Loucy (cell line): Measurements from ENCODE around the gene GPR61.

Experiments
- H2AFZ ChIP-seq: fragments of 200-600 bp; sonication (generic); 2 replicates; pipeline ENCODE4 v1.6.0; 2016; ENCODE audit warnings: antibody characterized with exemption, mild to moderate bottlenecking, low read length, moderate library complexity
- H3F3A ChIP-seq: fragments of 200-600 bp; 2 replicates; pipeline ENCODE4 v1.6.0; 2016; ENCODE audit warnings: antibody characterized with exemption, low read depth, mild to moderate bottlenecking
- H3K27me3 ChIP-seq: fragments of 200-600 bp; sonication (generic); 2 replicates; pipeline ENCODE4 v1.6.1; 2014; ENCODE audit warnings: low read length, mild to moderate bottlenecking; ENCODE audit not compliant: insufficient read depth, poor library complexity, severe bottlenecking
- H3K36me3 ChIP-seq: fragments of 200-600 bp; sonication (generic); 2 replicates; pipeline ENCODE4 v1.6.1; 2016; ENCODE audit warnings: low read length; ENCODE audit not compliant: insufficient read depth
- H3K4me1 ChIP-seq: fragments of 200-600 bp; sonication (generic); 2 replicates; pipeline ENCODE4 v1.5.1; 2014; ENCODE audit warnings: low read length, mild to moderate bottlenecking; ENCODE audit not compliant: insufficient read depth, poor library complexity, severe bottlenecking
- H3K4me2 ChIP-seq: fragments of 200-600 bp; sonication (generic); 2 replicates; pipeline ENCODE4 v1.6.0; 2014; ENCODE audit warnings: antibody characterized with exemption, low read length, low read depth, mild to moderate bottlenecking; ENCODE audit not compliant: poor library complexity, severe bottlenecking
- H3K4me3 ChIP-seq: fragments of 200-600 bp; sonication (generic); 2 replicates; pipeline ENCODE4 v1.5.1; 2014; ENCODE audit warnings: low read length, mild to moderate bottlenecking, mixed read lengths; ENCODE audit not compliant: poor library complexity, severe bottlenecking
- H3K79me2 ChIP-seq: fragments of 200-600 bp; sonication (generic); 2 replicates; pipeline ENCODE4 v1.6.1; 2014; ENCODE audit warnings: low read length; ENCODE audit not compliant: insufficient read depth
- H3K9ac ChIP-seq: fragments of 200-600 bp; sonication (generic); 2 replicates; pipeline ENCODE4 v1.6.0; 2014; ENCODE audit warnings: mild to moderate bottlenecking, low read depth, low read length, moderate library complexity; ENCODE audit not compliant: poor library complexity, severe bottlenecking
- H3K9me2 ChIP-seq: fragments of 200-600 bp; sonication (generic); replicated peaks from 2 replicates; pipeline ENCODE4 v1.6.1; 2016; ENCODE audit warnings: low read depth, low read length, mixed read lengths
- H3K9me3 ChIP-seq: fragments of 200-600 bp; sonication (generic); 2 replicates; pipeline ENCODE4 v1.6.1; 2014; ENCODE audit warnings: mild to moderate bottlenecking, antibody characterized with exemption, low read length, low read depth; ENCODE audit not compliant: insufficient read depth
- H4K20me1 ChIP-seq: fragments of 200-600 bp; sonication (generic); 2 replicates; pipeline ENCODE4 v1.6.0; 2014; ENCODE audit warnings: antibody characterized with exemption, low read length, mild to moderate bottlenecking; ENCODE audit not compliant: insufficient read depth, poor library complexity, severe bottlenecking
- CTCF ChIP-seq: fragments of 200-600 bp; sonication (generic); conservative IDR thresholded peaks from 2 replicates; pipeline ENCODE4 v1.5.1; 2014; ENCODE audit warnings: mild to moderate bottlenecking, antibody characterized with exemption, low read length
- EZH2phosphoT487 ChIP-seq: fragments of 200-600 bp; IDR thresholded peaks from 2 replicates; pipeline ENCODE4 v1.6.1; 2018; ENCODE audit warnings: antibody characterized with exemption, mild to moderate bottlenecking, moderate library complexity, borderline replicate concordance

The GPR61 gene

GRCh38 chr1:109514846-109515245 lies 24.8 kb upstream of the GPR61 start:
- Histone ChIP-seq H3K9ac (no peak overlapping the region), H4K20me1 (no peaks in the 10 kb centered on the region), H3K9me3 (no peaks in the 10 kb centered on the region), H3K4me1 (peaks cover 5% of the 10 kb centered on the region), H3K79me2 (no peaks in the 10 kb centered on the region), H3K4me3 (no peak overlapping the region), H3F3A (no peaks in the 10 kb centered on the region), H3K4me2 (no peak overlapping the region), H2AFZ (no peak overlapping the region), H3K27me3 (no peaks in the 10 kb centered on the region), H3K9me2 (no peaks in the 10 kb centered on the region), H3K36me3 (no peaks in the 10 kb centered on the region)
- no peak for TF ChIP-seq EZH2phosphoT487

- H2AFZ ChIP-seq = no peak overlapping the region
- H3K4me1 ChIP-seq = no peaks in the 10 kb centered on the region
- H3K79me2 ChIP-seq = no peaks in the 10 kb centered on the region
- no peak overlapping the region for H3K4me2 ChIP-seq
- no peaks in the 10 kb centered on the region for H3K27me3 ChIP-seq
- no peaks in the 10 kb centered on the region for H3K9me2 ChIP-seq
- no peak for TF ChIP-seq CTCF
- no peak for TF ChIP-seq EZH2phosphoT487
- no peaks in the 10 kb centered on the region for H3F3A ChIP-seq
- H3K9ac ChIP-seq = no peak overlapping the region
- H3K36me3 ChIP-seq = no peaks in the 10 kb centered on the region
- no peaks in the 10 kb centered on the region for H4K20me1 ChIP-seq
- no peaks in the 10 kb centered on the region for H3K9me3 ChIP-seq
- H3K4me3 ChIP-seq = no peak overlapping the region
These were observed 22.8 kb upstream of the GPR61 start for GRCh38 chr1:109516872-109517271.

GRCh38 chr1:109517337-109517736 lies 22.3 kb upstream of the GPR61 start:
- no peak for TF ChIP-seq EZH2phosphoT487
- no peak for TF ChIP-seq CTCF
- H3K79me2 ChIP-seq = no peaks in the 10 kb centered on the region
- H3K36me3 ChIP-seq = no peaks in the 10 kb centered on the region
- H3K9me2 ChIP-seq = no peaks in the 10 kb centered on the region
- H3K9ac ChIP-seq = no peak overlapping the region
- no peaks in the 10 kb centered on the region for H3K27me3 ChIP-seq
- H3K4me3 ChIP-seq = no peak overlapping the region
- H3K4me2 ChIP-seq = no peak overlapping the region
- no peaks in the 10 kb centered on the region for H3K4me1 ChIP-seq
- H3F3A ChIP-seq = no peaks in the 10 kb centered on the region
- H4K20me1 ChIP-seq = no peaks in the 10 kb centered on the region
- H2AFZ ChIP-seq = no peak overlapping the region
- H3K9me3 ChIP-seq = no peaks in the 10 kb centered on the region
